Upper lobe of right lung (tissue), 1 donor: ENCODE data around the gene TSPAN14. TPM values are rescaled to one million over a fixed set of nuclear protein-coding genes. Genes with fewer than 3 reads are reported as not detected.
"Not testable (repeated sequence)": the region's sequence is repeated elsewhere in the genome, so short reads cannot be mapped to it uniquely, and the experiment has no call there.

Experiments
- ATAC-seq: fragments of 200-7000 bp; cut with Tn5 transposase; one replicate; pipeline ENCODE4 v1.9.1; 2020; ENCODE audit warnings: mild to moderate bottlenecking, moderate library complexity
- DNase-seq: peaks from one replicate; pipeline ENCODE4 v3.0.0-alpha.2; 2020
- H3K27ac ChIP-seq: fragments of 200-600 bp; one replicate; pipeline ENCODE4 v1.8.0; 2022
- H3K27me3 ChIP-seq: fragments of 200-600 bp; one replicate; pipeline ENCODE4 v1.8.0; 2022; ENCODE audit warnings: mild to moderate bottlenecking
- H3K36me3 ChIP-seq: fragments of 200-600 bp; one replicate; pipeline ENCODE4 v1.8.0; 2022
- H3K4me1 ChIP-seq: fragments of 200-600 bp; one replicate; pipeline ENCODE4 v1.8.0; 2022
- H3K4me3 ChIP-seq: fragments of 200-600 bp; one replicate; pipeline ENCODE4 v1.8.0; 2022; ENCODE audit warnings: mild to moderate bottlenecking
- H3K9me3 ChIP-seq: fragments of 200-600 bp; one replicate; pipeline ENCODE4 v1.8.0; 2022
- intact Hi-C: fragments of 100-400 bp; cut with DNase I; formaldehyde crosslinking; loops from one replicate; pipeline ENCODE4 v1.11.0; 2022
- total RNA-seq: library from RNA; stranded (reverse); fragmentation: NEBNext Ultra II Directional; extraction: Animal tissue kit (Norgen Biotek cat#: 25700); gene quantifications from one replicate; pipeline ENCODE4 v1.2.1, GENCODE V29; 2021
- TF ChIP-seq, protein P1 (sequence below): fragments of 200-600 bp; IDR thresholded peaks from one replicate; pipeline ENCODE4 v1.8.0; 2022; ENCODE audit warnings: antibody characterized with exemption
- donor health status: DM: no; HTN: yes; CAD: no; lungs with severe emphysema.

TSPAN14 gene
- total RNA-seq, 1 donor from 2014 or later = 157 TPM

DNA sequence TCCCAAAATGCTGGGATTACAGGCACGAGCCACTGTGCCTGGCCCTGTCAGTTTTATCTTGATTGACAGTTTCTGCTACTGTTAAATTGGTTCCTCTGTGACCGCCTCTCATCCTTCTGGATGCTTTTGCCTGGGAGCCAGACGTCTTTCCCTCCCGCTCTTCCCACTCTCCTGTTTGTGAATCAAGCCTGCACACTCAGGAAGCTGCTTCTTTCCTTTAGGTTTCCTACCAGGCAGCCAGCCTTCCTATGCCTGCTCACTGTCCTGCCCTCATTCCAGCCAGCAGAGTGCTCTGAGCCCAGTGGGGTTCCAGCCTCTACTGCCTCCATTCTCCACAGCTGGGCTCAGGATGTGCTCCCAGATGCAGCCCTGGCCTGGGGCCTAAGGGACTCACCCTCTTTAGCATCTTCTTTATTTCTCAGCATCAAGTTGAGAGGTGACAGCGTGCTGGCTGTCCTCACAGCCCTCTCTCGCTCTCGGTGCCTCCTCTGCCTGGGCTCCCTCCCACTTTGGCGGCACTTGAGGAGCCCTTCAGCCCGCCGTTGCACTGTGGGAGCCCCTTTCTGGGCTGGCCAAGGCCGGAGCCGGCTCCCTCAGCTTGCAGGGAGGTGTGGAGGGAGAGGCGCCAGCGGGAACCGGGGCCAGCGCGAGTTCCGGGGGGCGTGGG lies 88.7 kb downstream of the TSPAN14 start:
- DNase-seq (no peak), ATAC-seq (no peak)
- H3K27ac ChIP-seq = no peak overlapping the region
- TF ChIP-seq, protein P1, sequence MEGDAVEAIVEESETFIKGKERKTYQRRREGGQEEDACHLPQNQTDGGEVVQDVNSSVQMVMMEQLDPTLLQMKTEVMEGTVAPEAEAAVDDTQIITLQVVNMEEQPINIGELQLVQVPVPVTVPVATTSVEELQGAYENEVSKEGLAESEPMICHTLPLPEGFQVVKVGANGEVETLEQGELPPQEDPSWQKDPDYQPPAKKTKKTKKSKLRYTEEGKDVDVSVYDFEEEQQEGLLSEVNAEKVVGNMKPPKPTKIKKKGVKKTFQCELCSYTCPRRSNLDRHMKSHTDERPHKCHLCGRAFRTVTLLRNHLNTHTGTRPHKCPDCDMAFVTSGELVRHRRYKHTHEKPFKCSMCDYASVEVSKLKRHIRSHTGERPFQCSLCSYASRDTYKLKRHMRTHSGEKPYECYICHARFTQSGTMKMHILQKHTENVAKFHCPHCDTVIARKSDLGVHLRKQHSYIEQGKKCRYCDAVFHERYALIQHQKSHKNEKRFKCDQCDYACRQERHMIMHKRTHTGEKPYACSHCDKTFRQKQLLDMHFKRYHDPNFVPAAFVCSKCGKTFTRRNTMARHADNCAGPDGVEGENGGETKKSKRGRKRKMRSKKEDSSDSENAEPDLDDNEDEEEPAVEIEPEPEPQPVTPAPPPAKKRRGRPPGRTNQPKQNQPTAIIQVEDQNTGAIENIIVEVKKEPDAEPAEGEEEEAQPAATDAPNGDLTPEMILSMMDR = no peak
- H3K9me3 ChIP-seq = no peaks in the 10 kb centered on the region
- no peak overlapping the region for H3K4me3 ChIP-seq
- H3K36me3 ChIP-seq = no peaks in the 10 kb centered on the region
- intact Hi-C loops = no loop called here
- no peaks in the 10 kb centered on the region for H3K27me3 ChIP-seq
- peaks cover 7% of the 10 kb centered on the region for H3K4me1 ChIP-seq

GRCh38 chr10:80543319-80543672 lies 89.2 kb downstream of the TSPAN14 start:
- H3K4me1 ChIP-seq, intact Hi-C loops, ATAC-seq, DNase-seq, H3K9me3 ChIP-seq, H3K27me3 ChIP-seq, H3K4me3 ChIP-seq, H3K27ac ChIP-seq, H3K36me3 ChIP-seq: not testable (repeated sequence)

GRCh38 chr10:80544316-80544953 lies 90.3 kb downstream of the TSPAN14 start:
- Histone ChIP-seq H3K27ac (no peak overlapping the region), H3K4me1 (peaks cover 7% of the 10 kb centered on the region), H3K9me3 (no peaks in the 10 kb centered on the region), H3K4me3 (no peak overlapping the region), H3K27me3 (no peaks in the 10 kb centered on the region), H3K36me3 (no peaks in the 10 kb centered on the region)
- DNase-seq (no peak), ATAC-seq (no peak)
- TF ChIP-seq, protein P1 = no peak
- intact Hi-C loops = no loop called here

GRCh38 chr10:80545258-80545881 lies 91.3 kb downstream of the TSPAN14 start:
- H3K36me3 ChIP-seq = no peaks in the 10 kb centered on the region
- DNase-seq (no peak), ATAC-seq (no peak)
- H3K4me3 ChIP-seq = no peak overlapping the region
- no peak overlapping the region for H3K27ac ChIP-seq
- TF ChIP-seq, protein P1 = no peak
- no peaks in the 10 kb centered on the region for H3K9me3 ChIP-seq
- no peaks in the 10 kb centered on the region for H3K27me3 ChIP-seq
- intact Hi-C loops = no loop called here
- H3K4me1 ChIP-seq = peaks cover 7% of the 10 kb centered on the region

GRCh38 chr10:80552151-80552646 lies 98.1 kb downstream of the TSPAN14 start:
- DNase-seq = no peak
- Histone ChIP-seq H3K4me1 (no peaks in the 10 kb centered on the region), H3K27me3 (no peaks in the 10 kb centered on the region), H3K27ac (no peak overlapping the region), H3K9me3 (no peaks in the 10 kb centered on the region), H3K4me3 (no peak overlapping the region), H3K36me3 (no peaks in the 10 kb centered on the region)
- TF ChIP-seq, protein P1 = no peak
- intact Hi-C loops = no loop called here
- ATAC-seq = peak; percentile 76

DNA sequence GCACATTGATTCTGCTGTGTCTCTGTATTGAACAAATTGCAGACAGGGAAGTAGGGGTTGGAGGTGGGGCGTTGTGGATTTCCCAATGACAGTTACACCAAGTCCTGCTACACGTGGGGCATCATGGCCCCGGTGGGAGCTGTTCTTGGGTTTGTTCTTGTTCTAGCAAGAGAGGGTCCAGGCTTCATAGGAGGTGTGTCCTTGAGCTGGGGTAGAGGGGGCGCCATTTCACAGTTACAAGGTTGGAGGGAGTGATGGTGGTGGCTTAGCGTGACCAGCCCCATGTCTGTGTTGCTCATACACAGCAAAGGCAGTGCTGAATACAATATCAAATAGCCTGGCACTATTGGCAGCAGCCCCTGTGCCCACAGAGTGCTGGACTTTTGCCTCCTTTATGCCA lies 99.3 kb downstream of the TSPAN14 start:
- DNase-seq (no peak), ATAC-seq (peak; percentile 17)
- TF ChIP-seq, protein P1 = no peak
- Histone ChIP-seq H3K4me1 (no peaks in the 10 kb centered on the region), H3K27ac (no peak overlapping the region), H3K27me3 (no peaks in the 10 kb centered on the region), H3K9me3 (no peaks in the 10 kb centered on the region), H3K36me3 (no peaks in the 10 kb centered on the region), H3K4me3 (no peak overlapping the region)
- intact Hi-C loops = no loop called here
